ENCODE data around the gene IMPDH2.
"Not testable (repeated sequence)": the region's sequence is repeated elsewhere in the genome, so short reads cannot be mapped to it uniquely, and the experiment has no call there.

IMPDH2 gene

GRCh38 chr3:49015072-49015471 lies 14.1 kb downstream of the IMPDH2 start:
- Histone ChIP-seq H3K36me3 (ENCODE audit: control insufficient read depth, insufficient read depth, low read length) (peaks cover 63% of the 10 kb centered on the region), H3K9me3 (ENCODE audit: control insufficient read depth, low read length) (no peaks in the 10 kb centered on the region), H3K27ac (ENCODE audit: low read depth, low read length, severe bottlenecking) (no peak overlapping the region), H3K4me3 (ENCODE audit: extremely low read depth, insufficient read depth, low read length, poor library complexity, severe bottlenecking) (no peak overlapping the region), H3K4me1 (ENCODE audit: control insufficient read depth, insufficient read depth, low read length, poor library complexity, severe bottlenecking) (peaks cover 8% of the 10 kb centered on the region)
- WGBS, 2 experiments (ENCODE audit: insufficient coverage in 2 of 2), result 95% methylated on average over 4 to 7 of the region's 8 CpGs

GRCh38 chr3:49013738-49014660 lies 15.2 kb downstream of the IMPDH2 start:
- WGBS, 2 experiments (ENCODE audit: insufficient coverage in 2 of 2), result 87 to 93% methylated on average over 20 to 22 of the region's 24 CpGs
- Histone ChIP-seq H3K4me1 (ENCODE audit: control insufficient read depth, insufficient read depth, low read length, poor library complexity, severe bottlenecking) (peaks cover 4% of the 10 kb centered on the region), H3K36me3 (ENCODE audit: control insufficient read depth, insufficient read depth, low read length) (peaks cover 74% of the 10 kb centered on the region), H3K27ac (ENCODE audit: low read depth, low read length, severe bottlenecking) (no peak overlapping the region), H3K4me3 (ENCODE audit: extremely low read depth, insufficient read depth, low read length, poor library complexity, severe bottlenecking) (no peak overlapping the region), H3K9me3 (ENCODE audit: control insufficient read depth, low read length) (no peaks in the 10 kb centered on the region)

- Histone ChIP-seq H3K9me3 (ENCODE audit: control insufficient read depth, low read length) (no peaks in the 10 kb centered on the region), H3K4me3 (ENCODE audit: extremely low read depth, insufficient read depth, low read length, poor library complexity, severe bottlenecking) (no peak overlapping the region), H3K4me1 (ENCODE audit: control insufficient read depth, insufficient read depth, low read length, poor library complexity, severe bottlenecking) (peaks cover 8% of the 10 kb centered on the region), H3K27ac (ENCODE audit: low read depth, low read length, severe bottlenecking) (no peak overlapping the region), H3K36me3 (ENCODE audit: control insufficient read depth, insufficient read depth, low read length) (peaks cover 74% of the 10 kb centered on the region)
- 94 to 98% methylated on average over 18 of the region's 19 CpGs for WGBS, 2 experiments (ENCODE audit: insufficient coverage in 2 of 2)
Measured at GRCh38 chr3:49013113-49013737, 16.0 kb downstream of the IMPDH2 start.

GRCh38 chr3:49012441-49013017 lies 16.7 kb downstream of the IMPDH2 start:
- Histone ChIP-seq H3K27ac (ENCODE audit: low read depth, low read length, severe bottlenecking) (no peak overlapping the region), H3K4me3 (ENCODE audit: extremely low read depth, insufficient read depth, low read length, poor library complexity, severe bottlenecking) (no peak overlapping the region), H3K4me1 (ENCODE audit: control insufficient read depth, insufficient read depth, low read length, poor library complexity, severe bottlenecking) (peaks cover 11% of the 10 kb centered on the region), H3K36me3 (ENCODE audit: control insufficient read depth, insufficient read depth, low read length) (peaks cover 74% of the 10 kb centered on the region), H3K9me3 (ENCODE audit: control insufficient read depth, low read length) (no peaks in the 10 kb centered on the region)
- WGBS, 2 experiments (ENCODE audit: insufficient coverage in 2 of 2), result 93 to 97% methylated on average over 15 to 17 of the region's 17 CpGs

- H3K36me3 ChIP-seq (ENCODE audit: control insufficient read depth, insufficient read depth, low read length), result peaks cover 46% of the 10 kb centered on the region
- H3K4me1 ChIP-seq (ENCODE audit: control insufficient read depth, insufficient read depth, low read length, poor library complexity, severe bottlenecking), result peaks cover 14% of the 10 kb centered on the region
- no peaks in the 10 kb centered on the region for H3K9me3 ChIP-seq (ENCODE audit: control insufficient read depth, low read length)
- no peak overlapping the region for H3K27ac ChIP-seq (ENCODE audit: low read depth, low read length, severe bottlenecking)
- 87 to 93% methylated on average over 2 to 3 of the region's 3 CpGs for WGBS, 2 experiments (ENCODE audit: insufficient coverage in 2 of 2)
- no peak overlapping the region for H3K4me3 ChIP-seq (ENCODE audit: extremely low read depth, insufficient read depth, low read length, poor library complexity, severe bottlenecking)
Measured at GRCh38 chr3:49009396-49009795, 19.8 kb downstream of the IMPDH2 start.

GRCh38 chr3:49008627-49009026 lies 20.6 kb downstream of the IMPDH2 start:
- Histone ChIP-seq H3K4me1 (ENCODE audit: control insufficient read depth, insufficient read depth, low read length, poor library complexity, severe bottlenecking) (peaks cover 14% of the 10 kb centered on the region), H3K4me3 (ENCODE audit: extremely low read depth, insufficient read depth, low read length, poor library complexity, severe bottlenecking) (peak overlapping the region; percentile 98), H3K36me3 (ENCODE audit: control insufficient read depth, insufficient read depth, low read length) (peaks cover 39% of the 10 kb centered on the region)
- not testable (repeated sequence) for H3K27ac ChIP-seq (ENCODE audit: low read depth, low read length, severe bottlenecking); H3K9me3 ChIP-seq (ENCODE audit: control insufficient read depth, low read length)
- 80 to 100% methylated on average over 1 to 4 of the region's 5 CpGs for WGBS, 2 experiments (ENCODE audit: insufficient coverage in 2 of 2)

- WGBS, 2 experiments (ENCODE audit: insufficient coverage in 2 of 2), result 21 to 42% methylated on average over 13 to 32 of the region's 41 CpGs
- Histone ChIP-seq H3K4me3 (ENCODE audit: extremely low read depth, insufficient read depth, low read length, poor library complexity, severe bottlenecking) (peak overlapping the region; percentile 98), H3K4me1 (ENCODE audit: control insufficient read depth, insufficient read depth, low read length, poor library complexity, severe bottlenecking) (peaks cover 14% of the 10 kb centered on the region), H3K36me3 (ENCODE audit: control insufficient read depth, insufficient read depth, low read length) (peaks cover 32% of the 10 kb centered on the region), H3K27ac (ENCODE audit: low read depth, low read length, severe bottlenecking) (peak overlapping the region; percentile 97), H3K9me3 (ENCODE audit: control insufficient read depth, low read length) (no peaks in the 10 kb centered on the region)
Measured at GRCh38 chr3:49007771-49008528, 21.2 kb downstream of the IMPDH2 start.

- peak within 1 kb of the TSS; percentile 98 for H3K4me3 ChIP-seq (ENCODE audit: extremely low read depth, insufficient read depth, low read length, poor library complexity, severe bottlenecking)
- H3K9me3 ChIP-seq (ENCODE audit: control insufficient read depth, low read length), result no peaks in the 10 kb centered on the region
- peak within 1 kb of the TSS; percentile 97 for H3K27ac ChIP-seq (ENCODE audit: low read depth, low read length, severe bottlenecking)
- peaks cover 14% of the 10 kb centered on the region for H3K4me1 ChIP-seq (ENCODE audit: control insufficient read depth, insufficient read depth, low read length, poor library complexity, severe bottlenecking)
- WGBS, 2 experiments (ENCODE audit: insufficient coverage in 2 of 2), result 0 to 1% methylated on average over 55 to 63 of the region's 65 CpGs
- peaks cover 26% of the 10 kb centered on the region for H3K36me3 ChIP-seq (ENCODE audit: control insufficient read depth, insufficient read depth, low read length)
Measured at GRCh38 chr3:49007068-49007770, 22.0 kb downstream of the IMPDH2 start, which contains the start of gene WDR6. Gene WDR6, plus strand, starts transcription at chr3:49007391. Its CDS starts 41 bp downstream, at chr3:49007432.

- Histone ChIP-seq H3K4me1 (ENCODE audit: control insufficient read depth, insufficient read depth, low read length, poor library complexity, severe bottlenecking) (peaks cover 14% of the 10 kb centered on the region), H3K9me3 (ENCODE audit: control insufficient read depth, low read length) (no peaks in the 10 kb centered on the region), H3K36me3 (ENCODE audit: control insufficient read depth, insufficient read depth, low read length) (peaks cover 19% of the 10 kb centered on the region), H3K4me3 (ENCODE audit: extremely low read depth, insufficient read depth, low read length, poor library complexity, severe bottlenecking) (peak overlapping the region; percentile 98), H3K27ac (ENCODE audit: low read depth, low read length, severe bottlenecking) (peak overlapping the region; percentile 97)
- 9 to 12% methylated on average over 18 to 26 of the region's 32 CpGs for WGBS, 2 experiments (ENCODE audit: insufficient coverage in 2 of 2)
Measured at GRCh38 chr3:49006408-49007067, 22.7 kb downstream of the IMPDH2 start.
